Stromal cell of bone marrow (primary cell): Measurements from ENCODE around the gene CASP7.
"Not testable (repeated sequence)": the region's sequence is repeated elsewhere in the genome, so short reads cannot be mapped to it uniquely, and the experiment has no call there.

Experiments
- DNase-seq: peaks from one replicate; pipeline ENCODE4 v3.0.0-alpha.2; 2012; ENCODE audit warnings: low read depth

CASP7 gene

GRCh38 chr10:113679463-113680189, at the start of gene CASP7:
Gene CASP7 (plus strand): TSS chr10:113679912. CDS start chr10:113697494, 17,582 bp downstream.
- DNase-seq, result peak; percentile 40

GRCh38 chr10:113630929-113631533, 48.7 kb upstream of the CASP7 start:
- no peak for DNase-seq

GRCh38 chr10:113631684-113632367, 47.9 kb upstream of the CASP7 start:
- DNase-seq, result no peak

- DNase-seq, result no peak
Measured at GRCh38 chr10:113639966-113640365, 39.7 kb upstream of the CASP7 start.

- no peak for DNase-seq
Measured at GRCh38 chr10:113641702-113642101, 38.0 kb upstream of the CASP7 start.

- DNase-seq, result no peak
Measured at GRCh38 chr10:113643183-113643582, 36.5 kb upstream of the CASP7 start.

GRCh38 chr10:113644185-113645120, 35.3 kb upstream of the CASP7 start:
- DNase-seq, result peak; percentile 22

GRCh38 chr10:113646336-113647201, 33.1 kb upstream of the CASP7 start:
- DNase-seq, result no peak

GRCh38 chr10:113647812-113648211, 31.9 kb upstream of the CASP7 start:
- DNase-seq, result no peak

GRCh38 chr10:113648478-113648877, 31.2 kb upstream of the CASP7 start:
- DNase-seq, result peak; percentile 13

GRCh38 chr10:113650172-113650571, 29.5 kb upstream of the CASP7 start:
- no peak for DNase-seq

- no peak for DNase-seq
Measured at GRCh38 chr10:113651021-113651420, 28.7 kb upstream of the CASP7 start.

GRCh38 chr10:113651898-113652297, 27.8 kb upstream of the CASP7 start:
- DNase-seq, result no peak

- DNase-seq, result not testable (repeated sequence)
Measured at GRCh38 chr10:113652456-113652855, 27.3 kb upstream of the CASP7 start.

- DNase-seq, result no peak
Measured at GRCh38 chr10:113656896-113657295, 22.8 kb upstream of the CASP7 start.

GRCh38 chr10:113657544-113657943, 22.2 kb upstream of the CASP7 start:
- no peak for DNase-seq

- no peak for DNase-seq
Measured at GRCh38 chr10:113661332-113661731, 18.4 kb upstream of the CASP7 start.

- DNase-seq, result no peak
Measured at GRCh38 chr10:113663142-113663541, 16.6 kb upstream of the CASP7 start.

- no peak for DNase-seq
Measured at GRCh38 chr10:113663908-113664307, 15.8 kb upstream of the CASP7 start, which contains the start of gene NRAP. Gene NRAP (minus strand): TSS chr10:113664041. CDS start chr10:113663882, 159 bp downstream.

GRCh38 chr10:113665352-113665751, 14.4 kb upstream of the CASP7 start:
- DNase-seq, result no peak

- DNase-seq, result peak; percentile 54
Measured at GRCh38 chr10:113665806-113666354, 13.8 kb upstream of the CASP7 start.
